ENCODE measurements around the gene ITGAX. TPM values are rescaled to one million over a fixed set of nuclear protein-coding genes. Genes with fewer than 3 reads are reported as not detected.
A peak's percentile ranks its signal among the peaks of the same experiment; 100 is the strongest.
"Not testable (repeated sequence)": the region's sequence is repeated elsewhere in the genome, so short reads cannot be mapped to it uniquely, and the experiment has no call there.

Gene ITGAX
- total RNA-seq, 2 experiments from 2014 or later: 2.9 to 3.1 TPM

GRCh38 chr16:31331807-31332301 is 23.1 kb upstream of the ITGAX start:
- Mint-ChIP-seq H3K9me3 (no peaks in the 10 kb centered on the region), H3K27ac (peak overlapping the region; percentile 69), H3K36me3 (ENCODE audit: low read depth) (peaks cover 7% of the 10 kb centered on the region), H3K27me3 (peaks cover 16% of the 10 kb centered on the region), H3K4me3 (peak overlapping the region; percentile 73), H3K4me1 (peaks cover 31% of the 10 kb centered on the region)
- POLR2A ChIA-PET: no interaction called here
- no peak for DNase-seq
- CTCF ChIA-PET: interaction anchor here (1.1 to 1.6 kb wide), 2 partner anchors 64 to 127 kb away, joined by 4 read pairs; partner anchors contain the start of gene ARMC5

- Mint-ChIP-seq H3K4me3 (no peak overlapping the region), H3K27ac (no peak overlapping the region), H3K4me1 (peaks cover 30% of the 10 kb centered on the region), H3K9me3 (no peaks in the 10 kb centered on the region), H3K27me3 (peaks cover 17% of the 10 kb centered on the region), H3K36me3 (ENCODE audit: low read depth) (peaks cover 7% of the 10 kb centered on the region)
- no peak for DNase-seq
- CTCF ChIA-PET: interaction anchor here (1.6 kb wide), 1 partner anchor 63 kb away, joined by 4 read pairs; no protein-coding TSS in a partner anchor
- POLR2A ChIA-PET: no interaction called here
Measured at GRCh38 chr16:31332544-31332943, 22.4 kb upstream of the ITGAX start.

- ChIA-PET CTCF (interaction anchor here (0.6 to 1.6 kb wide), 5 partner anchors 62 to 215 kb away, joined by 3 to 5 read pairs (median 3); partner anchors contain the start of gene PYCARD), POLR2A (no interaction called here)
- Mint-ChIP-seq H3K9me3 (no peaks in the 10 kb centered on the region), H3K4me3 (no peak overlapping the region), H3K27me3 (peaks cover 19% of the 10 kb centered on the region), H3K27ac (no peak overlapping the region), H3K4me1 (peaks cover 37% of the 10 kb centered on the region), H3K36me3 (ENCODE audit: low read depth) (peaks cover 8% of the 10 kb centered on the region)
- DNase-seq: peak; percentile 43
Measured at GRCh38 chr16:31333686-31334649, 21.0 kb upstream of the ITGAX start.

- ChIA-PET POLR2A (no interaction called here), CTCF (interaction anchor here (1.3 kb wide), 1 partner anchor 134 kb away, joined by 3 read pairs; no protein-coding TSS in a partner anchor)
- no peak for DNase-seq
- Mint-ChIP-seq H3K36me3 (ENCODE audit: low read depth) (peaks cover 9% of the 10 kb centered on the region), H3K4me3 (no peak overlapping the region), H3K4me1 (peaks cover 39% of the 10 kb centered on the region), H3K27me3 (peaks cover 23% of the 10 kb centered on the region), H3K9me3 (no peaks in the 10 kb centered on the region), H3K27ac (no peak overlapping the region)
Measured at GRCh38 chr16:31334934-31335333, 20.0 kb upstream of the ITGAX start.

GRCh38 chr16:31335431-31335830 is 19.5 kb upstream of the ITGAX start:
- ChIA-PET CTCF (no interaction called here), POLR2A (no interaction called here)
- DNase-seq: no peak
- Mint-ChIP-seq H3K36me3 (ENCODE audit: low read depth) (peaks cover 9% of the 10 kb centered on the region), H3K27me3 (peaks cover 23% of the 10 kb centered on the region), H3K27ac (no peak overlapping the region), H3K9me3 (no peaks in the 10 kb centered on the region), H3K4me1 (peaks cover 37% of the 10 kb centered on the region), H3K4me3 (no peak overlapping the region)

GRCh38 chr16:31338166-31338685 is 16.8 kb upstream of the ITGAX start:
- CTCF ChIA-PET: interaction anchor here (0.6 to 0.7 kb wide), 2 partner anchors 61 to 180 kb away, joined by 3 read pairs; no protein-coding TSS in a partner anchor
- H3K36me3 Mint-ChIP-seq (ENCODE audit: low read depth); POLR2A ChIA-PET; H3K4me3 Mint-ChIP-seq; H3K9me3 Mint-ChIP-seq; DNase-seq: not testable (repeated sequence)
- Mint-ChIP-seq H3K27me3 (peaks cover 25% of the 10 kb centered on the region), H3K27ac (peak overlapping the region; percentile 9), H3K4me1 (peaks cover 25% of the 10 kb centered on the region)

GRCh38 chr16:31344712-31345111 is 10.3 kb upstream of the ITGAX start:
- CTCF ChIA-PET: interaction anchor here (0.6 kb wide), 1 partner anchor 90 kb away, joined by 4 read pairs; no protein-coding TSS in a partner anchor
- Mint-ChIP-seq H3K4me1 (peaks cover 12% of the 10 kb centered on the region), H3K27ac (no peak overlapping the region), H3K9me3 (peaks cover 2% of the 10 kb centered on the region), H3K4me3 (no peak overlapping the region), H3K36me3 (ENCODE audit: low read depth) (no peaks in the 10 kb centered on the region), H3K27me3 (peaks cover 24% of the 10 kb centered on the region)
- no peak for DNase-seq
- POLR2A ChIA-PET: interaction anchor here (0.6 kb wide), 1 partner anchor 244 kb away, joined by 3 read pairs; no protein-coding TSS in a partner anchor

GRCh38 chr16:31347445-31347844 is 7.5 kb upstream of the ITGAX start:
- no peak overlapping the region for H3K4me3 Mint-ChIP-seq
- CTCF ChIA-PET: no interaction called here
- peaks cover 29% of the 10 kb centered on the region for H3K4me1 Mint-ChIP-seq
- POLR2A ChIA-PET: no interaction called here
- peaks cover under 1% of the 10 kb centered on the region for H3K9me3 Mint-ChIP-seq
- no peak for DNase-seq
- H3K27me3 Mint-ChIP-seq: peaks cover 16% of the 10 kb centered on the region
- H3K36me3 Mint-ChIP-seq (ENCODE audit: low read depth): no peaks in the 10 kb centered on the region
- H3K27ac Mint-ChIP-seq: no peak overlapping the region

- no peak overlapping the region for H3K27ac Mint-ChIP-seq
- POLR2A ChIA-PET: no interaction called here
- H3K4me1 Mint-ChIP-seq: peaks cover 39% of the 10 kb centered on the region
- no peak overlapping the region for H3K4me3 Mint-ChIP-seq
- peaks cover 11% of the 10 kb centered on the region for H3K27me3 Mint-ChIP-seq
- no peaks in the 10 kb centered on the region for H3K9me3 Mint-ChIP-seq
- CTCF ChIA-PET: interaction anchor here (0.8 kb wide), 1 partner anchor 11 kb away, joined by 3 read pairs; no protein-coding TSS in a partner anchor
- DNase-seq: no peak
- no peaks in the 10 kb centered on the region for H3K36me3 Mint-ChIP-seq (ENCODE audit: low read depth)
Measured at GRCh38 chr16:31348579-31348978, 6.4 kb upstream of the ITGAX start.

GRCh38 chr16:31350275-31351005 is 4.5 kb upstream of the ITGAX start:
- Mint-ChIP-seq H3K4me3 (no peak overlapping the region), H3K9me3 (no peaks in the 10 kb centered on the region), H3K27me3 (peaks cover 8% of the 10 kb centered on the region), H3K4me1 (peaks cover 45% of the 10 kb centered on the region), H3K36me3 (ENCODE audit: low read depth) (no peaks in the 10 kb centered on the region), H3K27ac (no peak overlapping the region)
- CTCF ChIA-PET: no interaction called here
- POLR2A ChIA-PET: no interaction called here
- DNase-seq: no peak

- Mint-ChIP-seq H3K4me1 (peaks cover 52% of the 10 kb centered on the region), H3K4me3 (no peak overlapping the region), H3K36me3 (ENCODE audit: low read depth) (no peaks in the 10 kb centered on the region), H3K27ac (no peak overlapping the region), H3K9me3 (no peaks in the 10 kb centered on the region), H3K27me3 (peaks cover 8% of the 10 kb centered on the region)
- DNase-seq: no peak
- ChIA-PET POLR2A (no interaction called here), CTCF (no interaction called here)
Measured at GRCh38 chr16:31351246-31351941, 3.6 kb upstream of the ITGAX start.

GRCh38 chr16:31351942-31352325 is 3.0 kb upstream of the ITGAX start:
- DNase-seq: no peak
- ChIA-PET POLR2A (no interaction called here), CTCF (interaction anchor here (0.6 kb wide), 1 partner anchor 10 kb away, joined by 3 read pairs; no protein-coding TSS in a partner anchor)
- no peak overlapping the region for H3K4me3 Mint-ChIP-seq
- no peaks in the 10 kb centered on the region for H3K9me3 Mint-ChIP-seq
- no peaks in the 10 kb centered on the region for H3K36me3 Mint-ChIP-seq (ENCODE audit: low read depth)
- peaks cover 8% of the 10 kb centered on the region for H3K27me3 Mint-ChIP-seq
- peak overlapping the region; percentile 5 for H3K27ac Mint-ChIP-seq
- H3K4me1 Mint-ChIP-seq: peaks cover 55% of the 10 kb centered on the region
